PC-9 (cell line): ENCODE data around the gene GRIPAP1. TPM values are rescaled to one million over a fixed set of nuclear protein-coding genes. Genes with fewer than 3 reads are reported as not detected.

Source experiments
- BruUV-seq: library from RNA; stranded (reverse); fragments of 400-500 nt; replicated peaks from 2 replicates; lab custom pipeline; 2021; lab: Mats Ljungman, UMichigan
- CTCF ChIA-PET: fragments of 300-600 bp; sonication (Branson Sonifier 250); formaldehyde crosslinking; loops from one replicate; lab custom pipeline; 2022; ENCODE audit warnings: antibody characterized with exemption; lab: Charles Lee
- POLR2A ChIA-PET: fragments of 300-600 bp; sonication (Branson Sonifier 250); formaldehyde crosslinking; loops from one replicate; lab custom pipeline; 2022; ENCODE audit warnings: antibody characterized with exemption; ENCODE audit not compliant: unreplicated experiment; lab: Charles Lee
- DNase-seq, 2 experiments: peaks; one replicate each; pipeline versions ENCODE4 v3.0.0 to v3.0.0-alpha.2; 2015 to 2022; ENCODE audit warnings: mixed read lengths in 1 of 2
- H2AFZ ChIP-seq: fragments of 200-600 bp; sonication (generic); 2 replicates; pipeline ENCODE4 v1.8.1; 2017; ENCODE audit warnings: antibody characterized with exemption
- H3F3A ChIP-seq: fragments of 200-600 bp; sonication (generic); 2 replicates; pipeline ENCODE4 v1.8.1; 2017; ENCODE audit warnings: antibody characterized with exemption, mild to moderate bottlenecking, low read depth; ENCODE audit not compliant: insufficient read depth
- H3K27ac ChIP-seq: fragments of 200-600 bp; sonication (generic); 2 replicates; pipeline ENCODE4 v1.6.1; 2016; ENCODE audit warnings: mixed run types
- H3K27me3 ChIP-seq: fragments of 200-600 bp; sonication (generic); 2 replicates; pipeline ENCODE4 v1.6.1; 2016; ENCODE audit warnings: low read depth, mixed run types; ENCODE audit not compliant: insufficient read depth
- H3K36me3 ChIP-seq: fragments of 200-600 bp; sonication (generic); 2 replicates; pipeline ENCODE4 v1.6.1; 2016; ENCODE audit warnings: low read depth, mixed run types
- H3K4me1 ChIP-seq: fragments of 200-600 bp; sonication (generic); replicated peaks from 2 replicates; pipeline ENCODE4 v1.6.1; 2016; ENCODE audit warnings: mixed run types; ENCODE audit not compliant: insufficient read depth
- H3K4me2 ChIP-seq: fragments of 200-600 bp; sonication (generic); 2 replicates; pipeline ENCODE4 v1.6.1; 2017; ENCODE audit warnings: mixed run types
- H3K4me3 ChIP-seq: fragments of 200-600 bp; sonication (generic); 2 replicates; pipeline ENCODE4 v1.6.1; 2016; ENCODE audit warnings: mixed run types
- H3K79me2 ChIP-seq: fragments of 200-600 bp; sonication (generic); 2 replicates; pipeline ENCODE4 v1.6.1; 2017; ENCODE audit warnings: low read depth, mixed run types
- H3K9me2 ChIP-seq: fragments of 200-600 bp; sonication (generic); 2 replicates; pipeline ENCODE4 v1.8.1; 2017; ENCODE audit warnings: mild to moderate bottlenecking; ENCODE audit not compliant: insufficient read depth
- H3K9me3 ChIP-seq: fragments of 200-600 bp; sonication (generic); 2 replicates; pipeline ENCODE4 v1.8.1; 2016; ENCODE audit warnings: low read depth; ENCODE audit not compliant: insufficient read depth
- H4K20me1 ChIP-seq: fragments of 200-600 bp; sonication (generic); 2 replicates; pipeline ENCODE4 v1.8.1; 2017; ENCODE audit not compliant: insufficient read depth
- EZH2 ChIP-seq: fragments of 200-600 bp; sonication (generic); IDR thresholded peaks from 2 replicates; pipeline ENCODE4 v1.8.0; 2017; ENCODE audit warnings: antibody characterized with exemption, low read depth
- intact Hi-C: fragments of 100-400 bp; cut with micrococcal nuclease; formaldehyde crosslinking; loops from one replicate; pipeline ENCODE4 v1.10.0; 2022; ENCODE audit not compliant: unreplicated experiment
- total RNA-seq: library from RNA; stranded (reverse); gene quantifications from 2 replicates; pipeline ENCODE4 v1.2.3, GENCODE V29; 2021
- TF ChIP-seq, protein P1 (sequence below): fragments of 200-600 bp; sonication (generic); conservative IDR thresholded peaks from 2 replicates; pipeline ENCODE4 v1.6.1; 2017; ENCODE audit warnings: mixed run types, antibody characterized with exemption, mild to moderate bottlenecking, moderate library complexity

Gene GRIPAP1
- total RNA-seq, 1 experiment from 2014 or later = 33.6 TPM

DNA sequence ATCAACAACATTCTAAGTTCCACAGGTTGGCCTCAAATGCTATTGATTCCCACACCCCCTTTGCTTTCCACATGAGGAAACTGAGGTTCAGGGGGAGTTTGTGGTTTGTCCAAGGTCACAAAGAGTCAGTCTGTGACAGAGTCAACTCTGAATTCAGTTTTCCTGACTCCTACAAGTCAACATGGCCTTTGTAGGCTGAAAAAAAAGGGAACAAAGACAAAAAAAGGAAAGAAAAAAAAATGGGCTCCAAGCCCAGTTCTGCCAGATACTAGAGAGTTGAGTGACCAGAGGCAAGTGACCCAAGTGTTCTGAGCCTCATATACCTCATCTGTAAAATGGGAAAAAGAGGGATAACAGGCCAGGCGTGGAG, 66.8 kb downstream of the GRIPAP1 start:
- no peaks in the 10 kb centered on the region for H3K79me2 ChIP-seq
- POLR2A ChIA-PET = no interaction called here
- no peaks in the 10 kb centered on the region for H3K9me2 ChIP-seq
- no peaks in the 10 kb centered on the region for H3K27me3 ChIP-seq
- DNase-seq = no peak
- no peak overlapping the region for H3K4me3 ChIP-seq
- BruUV-seq = no TSS peak
- H3K9me3 ChIP-seq = no peaks in the 10 kb centered on the region
- intact Hi-C loops = no loop called here
- H3K27ac ChIP-seq = no peak overlapping the region
- H3K4me1 ChIP-seq = no peaks in the 10 kb centered on the region
- CTCF ChIA-PET = no interaction called here
- H2AFZ ChIP-seq = no peak overlapping the region
- no peaks in the 10 kb centered on the region for H3K36me3 ChIP-seq
- H3K4me2 ChIP-seq = no peak overlapping the region
- H3F3A ChIP-seq = no peaks in the 10 kb centered on the region
- H4K20me1 ChIP-seq = no peaks in the 10 kb centered on the region
- TF ChIP-seq, protein P1, sequence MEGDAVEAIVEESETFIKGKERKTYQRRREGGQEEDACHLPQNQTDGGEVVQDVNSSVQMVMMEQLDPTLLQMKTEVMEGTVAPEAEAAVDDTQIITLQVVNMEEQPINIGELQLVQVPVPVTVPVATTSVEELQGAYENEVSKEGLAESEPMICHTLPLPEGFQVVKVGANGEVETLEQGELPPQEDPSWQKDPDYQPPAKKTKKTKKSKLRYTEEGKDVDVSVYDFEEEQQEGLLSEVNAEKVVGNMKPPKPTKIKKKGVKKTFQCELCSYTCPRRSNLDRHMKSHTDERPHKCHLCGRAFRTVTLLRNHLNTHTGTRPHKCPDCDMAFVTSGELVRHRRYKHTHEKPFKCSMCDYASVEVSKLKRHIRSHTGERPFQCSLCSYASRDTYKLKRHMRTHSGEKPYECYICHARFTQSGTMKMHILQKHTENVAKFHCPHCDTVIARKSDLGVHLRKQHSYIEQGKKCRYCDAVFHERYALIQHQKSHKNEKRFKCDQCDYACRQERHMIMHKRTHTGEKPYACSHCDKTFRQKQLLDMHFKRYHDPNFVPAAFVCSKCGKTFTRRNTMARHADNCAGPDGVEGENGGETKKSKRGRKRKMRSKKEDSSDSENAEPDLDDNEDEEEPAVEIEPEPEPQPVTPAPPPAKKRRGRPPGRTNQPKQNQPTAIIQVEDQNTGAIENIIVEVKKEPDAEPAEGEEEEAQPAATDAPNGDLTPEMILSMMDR = no peak
- TF ChIP-seq EZH2 = no peak

DNA sequence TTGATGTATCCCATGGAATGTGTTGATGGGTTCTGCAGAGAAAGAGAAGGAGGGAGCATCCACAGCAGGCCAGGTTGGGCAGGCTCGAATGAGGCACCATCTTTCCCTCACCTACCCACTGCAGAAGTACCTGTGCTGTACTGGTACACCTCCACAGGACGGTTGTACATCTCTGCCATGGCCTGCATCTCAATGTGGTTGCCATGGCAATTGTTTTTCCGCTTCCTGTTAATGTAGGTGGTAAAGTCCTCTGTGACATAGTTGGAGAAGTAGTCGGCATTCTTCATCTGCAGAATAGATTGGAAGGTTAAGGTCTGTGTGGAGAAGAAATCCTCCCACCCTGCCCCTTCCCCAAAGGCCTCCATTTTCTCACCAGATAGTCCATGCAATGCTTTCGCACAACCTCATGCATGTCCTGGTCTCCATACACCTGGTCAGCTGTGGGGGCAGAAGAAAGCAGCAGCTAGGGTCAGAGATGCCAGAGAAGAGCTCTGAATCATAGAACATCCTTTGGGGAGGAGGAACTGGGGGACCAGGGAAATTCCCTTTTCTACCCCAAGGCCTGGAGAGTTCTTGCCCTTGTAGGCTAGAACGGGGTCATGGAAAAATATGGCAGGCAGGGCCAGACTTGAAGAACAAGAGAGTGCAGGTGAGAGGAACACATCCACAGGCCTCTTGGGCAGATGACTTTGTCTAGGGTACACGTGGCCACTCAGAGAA, 67.3 kb downstream of the GRIPAP1 start:
- Histone ChIP-seq H3K27me3 (no peaks in the 10 kb centered on the region), H3K4me3 (no peak overlapping the region), H2AFZ (no peak overlapping the region), H4K20me1 (no peaks in the 10 kb centered on the region), H3K27ac (no peak overlapping the region), H3K36me3 (no peaks in the 10 kb centered on the region), H3K4me2 (no peak overlapping the region), H3K9me2 (no peaks in the 10 kb centered on the region), H3K79me2 (no peaks in the 10 kb centered on the region), H3F3A (no peaks in the 10 kb centered on the region), H3K9me3 (no peaks in the 10 kb centered on the region), H3K4me1 (no peaks in the 10 kb centered on the region)
- no peak for DNase-seq
- ChIA-PET POLR2A (interaction anchor here (0.6 kb wide), 1 partner anchor 23 kb away, joined by 3 read pairs; no protein-coding TSS in a partner anchor), CTCF (no interaction called here)
- intact Hi-C loops = no loop called here
- no TSS peak for BruUV-seq
- TF ChIP-seq EZH2 = no peak
- TF ChIP-seq, protein P1 = no peak

DNA sequence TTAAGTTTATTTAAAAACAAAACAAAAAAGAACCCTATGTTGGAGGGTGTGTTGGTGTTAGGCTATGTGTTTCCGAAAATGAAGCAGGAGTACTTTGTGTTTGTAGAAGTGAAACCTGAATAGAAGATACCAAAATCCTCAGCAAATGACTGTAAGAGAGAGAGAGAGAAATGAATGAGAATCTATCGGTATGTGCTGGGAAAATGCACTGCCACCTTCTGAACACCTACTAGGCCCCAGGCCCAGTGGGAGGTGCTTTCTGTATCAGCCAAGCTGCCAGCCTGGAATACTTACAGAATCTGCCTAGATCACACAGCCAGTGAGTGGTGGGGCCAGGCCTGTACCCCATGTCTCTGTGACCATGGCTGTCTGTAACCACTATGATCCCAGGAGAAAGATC, 68.3 kb downstream of the GRIPAP1 start:
- no peaks in the 10 kb centered on the region for H4K20me1 ChIP-seq
- TF ChIP-seq, protein P1 = no peak
- TF ChIP-seq EZH2 = no peak
- no peaks in the 10 kb centered on the region for H3F3A ChIP-seq
- no peak overlapping the region for H2AFZ ChIP-seq
- DNase-seq = no peak
- H3K9me3 ChIP-seq = no peaks in the 10 kb centered on the region
- no peak overlapping the region for H3K27ac ChIP-seq
- H3K27me3 ChIP-seq = no peaks in the 10 kb centered on the region
- ChIA-PET CTCF (no interaction called here), POLR2A (no interaction called here)
- intact Hi-C loops = no loop called here
- H3K4me2 ChIP-seq = no peak overlapping the region
- H3K36me3 ChIP-seq = no peaks in the 10 kb centered on the region
- no peaks in the 10 kb centered on the region for H3K9me2 ChIP-seq
- BruUV-seq = no TSS peak
- H3K79me2 ChIP-seq = no peaks in the 10 kb centered on the region
- H3K4me3 ChIP-seq = no peak overlapping the region
- H3K4me1 ChIP-seq = no peaks in the 10 kb centered on the region
